HFF-Myc (cell line): Measurements from ENCODE around the gene BTBD19.
A peak's percentile ranks its signal among the peaks of the same experiment; 100 is the strongest.

Experiments
- DNase-seq: peaks from one replicate; pipeline ENCODE4 v3.0.0-alpha.2; 2011; ENCODE audit warnings: low read depth; ENCODE audit errors: extremely low read depth
- H3K4me3 ChIP-seq: replicated peaks from 2 replicates; pipeline ENCODE4 v1.5.1; 2011; ENCODE audit warnings: low read depth, mild to moderate bottlenecking, control low read depth, low read length
- TF ChIP-seq, protein P1 (sequence below): IDR thresholded peaks from 2 replicates; pipeline ENCODE4 v1.5.1; 2012; ENCODE audit warnings: mild to moderate bottlenecking, low read depth, low read length, control low read depth; ENCODE audit errors: missing control alignments

Gene BTBD19

DNA sequence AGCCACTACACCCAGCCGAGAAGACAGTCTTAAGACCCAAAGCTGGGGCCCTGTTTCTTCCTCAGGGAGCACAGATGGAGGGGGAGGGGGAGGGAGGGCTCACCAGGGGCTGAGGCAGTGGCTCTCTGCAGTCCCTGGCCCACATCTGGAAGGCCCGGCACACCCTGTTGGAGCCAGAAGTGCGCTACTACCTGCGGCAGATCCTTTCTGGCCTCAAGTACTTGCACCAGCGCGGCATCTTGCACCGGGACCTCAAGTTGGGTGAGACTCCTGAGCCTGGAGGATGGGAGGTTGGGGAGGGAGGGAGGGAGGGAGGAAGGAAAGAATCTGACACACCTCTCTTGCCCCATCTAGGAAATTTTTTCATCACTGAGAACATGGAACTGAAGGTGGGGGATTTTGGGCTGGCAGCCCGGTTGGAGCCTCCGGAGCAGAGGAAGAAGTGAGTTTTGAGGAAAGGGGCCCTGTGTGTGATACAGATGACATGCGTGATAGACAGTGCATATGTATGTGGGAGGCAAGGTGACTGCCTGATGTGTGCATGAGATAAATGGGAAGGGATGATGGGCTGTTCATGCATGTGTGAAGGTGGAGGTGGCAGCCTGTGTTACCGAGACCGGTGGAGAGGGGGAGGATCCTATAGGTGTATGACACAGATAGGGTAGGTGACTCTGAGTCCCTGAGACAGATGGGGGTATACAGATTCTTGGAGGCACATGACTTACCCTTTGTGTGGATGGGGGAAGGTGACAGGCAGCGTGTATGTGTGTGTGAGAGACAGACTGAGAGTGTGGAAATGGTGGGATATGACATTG, 6.6 kb upstream of the BTBD19 start:
- peak overlapping the region; percentile 94 for H3K4me3 ChIP-seq
- DNase-seq: no peak
- TF ChIP-seq, protein P1, sequence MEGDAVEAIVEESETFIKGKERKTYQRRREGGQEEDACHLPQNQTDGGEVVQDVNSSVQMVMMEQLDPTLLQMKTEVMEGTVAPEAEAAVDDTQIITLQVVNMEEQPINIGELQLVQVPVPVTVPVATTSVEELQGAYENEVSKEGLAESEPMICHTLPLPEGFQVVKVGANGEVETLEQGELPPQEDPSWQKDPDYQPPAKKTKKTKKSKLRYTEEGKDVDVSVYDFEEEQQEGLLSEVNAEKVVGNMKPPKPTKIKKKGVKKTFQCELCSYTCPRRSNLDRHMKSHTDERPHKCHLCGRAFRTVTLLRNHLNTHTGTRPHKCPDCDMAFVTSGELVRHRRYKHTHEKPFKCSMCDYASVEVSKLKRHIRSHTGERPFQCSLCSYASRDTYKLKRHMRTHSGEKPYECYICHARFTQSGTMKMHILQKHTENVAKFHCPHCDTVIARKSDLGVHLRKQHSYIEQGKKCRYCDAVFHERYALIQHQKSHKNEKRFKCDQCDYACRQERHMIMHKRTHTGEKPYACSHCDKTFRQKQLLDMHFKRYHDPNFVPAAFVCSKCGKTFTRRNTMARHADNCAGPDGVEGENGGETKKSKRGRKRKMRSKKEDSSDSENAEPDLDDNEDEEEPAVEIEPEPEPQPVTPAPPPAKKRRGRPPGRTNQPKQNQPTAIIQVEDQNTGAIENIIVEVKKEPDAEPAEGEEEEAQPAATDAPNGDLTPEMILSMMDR: no peak

DNA sequence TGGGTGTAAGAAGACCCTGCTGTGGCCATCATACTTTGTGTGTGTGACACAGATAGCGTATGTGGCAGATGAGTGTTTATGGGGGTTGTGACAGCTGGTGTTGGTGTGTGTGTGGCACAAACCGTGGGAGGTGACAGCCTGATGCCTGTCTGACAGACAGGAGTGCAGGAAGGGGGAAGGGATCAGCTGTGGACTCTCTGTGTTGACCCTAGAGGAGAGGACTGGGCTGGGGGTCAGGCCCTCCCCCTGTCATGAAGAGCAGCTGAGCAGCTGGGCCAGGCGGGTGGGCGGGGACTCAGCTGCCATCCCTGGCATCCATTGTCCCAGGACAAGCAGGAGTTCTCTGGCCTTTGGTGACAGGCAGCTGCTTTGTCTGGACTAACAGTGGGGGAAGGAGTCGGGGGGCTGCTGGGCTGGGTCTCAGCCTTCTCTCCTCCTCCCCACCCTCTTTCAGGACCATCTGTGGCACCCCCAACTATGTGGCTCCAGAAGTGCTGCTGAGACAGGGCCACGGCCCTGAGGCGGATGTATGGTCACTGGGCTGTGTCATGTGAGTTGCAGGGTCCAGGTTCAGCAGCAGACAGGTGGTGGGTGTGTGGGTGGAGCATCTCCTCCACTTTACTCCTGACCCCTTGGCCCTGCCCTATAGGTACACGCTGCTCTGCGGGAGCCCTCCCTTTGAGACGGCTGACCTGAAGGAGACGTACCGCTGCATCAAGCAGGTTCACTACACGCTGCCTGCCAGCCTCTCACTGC, 5.8 kb upstream of the BTBD19 start:
- peak overlapping the region; percentile 94 for H3K4me3 ChIP-seq
- DNase-seq: no peak
- TF ChIP-seq, protein P1: no peak

DNA sequence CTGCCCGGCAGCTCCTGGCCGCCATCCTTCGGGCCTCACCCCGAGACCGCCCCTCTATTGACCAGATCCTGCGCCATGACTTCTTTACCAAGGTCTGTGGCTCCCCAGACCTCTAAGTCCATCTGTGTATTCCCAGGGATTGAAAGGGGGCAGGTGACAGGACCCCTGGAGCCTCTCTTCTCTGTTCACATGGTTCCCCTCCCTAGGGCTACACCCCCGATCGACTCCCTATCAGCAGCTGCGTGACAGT, 5.3 kb upstream of the BTBD19 start:
- no peak for DNase-seq
- peak overlapping the region; percentile 94 for H3K4me3 ChIP-seq
- TF ChIP-seq, protein P1: no peak

GRCh38 chr1:44803312-44804095, 4.8 kb upstream of the BTBD19 start:
- H3K4me3 ChIP-seq: peak overlapping the region; percentile 94
- DNase-seq: no peak
- TF ChIP-seq, protein P1: no peak

DNA sequence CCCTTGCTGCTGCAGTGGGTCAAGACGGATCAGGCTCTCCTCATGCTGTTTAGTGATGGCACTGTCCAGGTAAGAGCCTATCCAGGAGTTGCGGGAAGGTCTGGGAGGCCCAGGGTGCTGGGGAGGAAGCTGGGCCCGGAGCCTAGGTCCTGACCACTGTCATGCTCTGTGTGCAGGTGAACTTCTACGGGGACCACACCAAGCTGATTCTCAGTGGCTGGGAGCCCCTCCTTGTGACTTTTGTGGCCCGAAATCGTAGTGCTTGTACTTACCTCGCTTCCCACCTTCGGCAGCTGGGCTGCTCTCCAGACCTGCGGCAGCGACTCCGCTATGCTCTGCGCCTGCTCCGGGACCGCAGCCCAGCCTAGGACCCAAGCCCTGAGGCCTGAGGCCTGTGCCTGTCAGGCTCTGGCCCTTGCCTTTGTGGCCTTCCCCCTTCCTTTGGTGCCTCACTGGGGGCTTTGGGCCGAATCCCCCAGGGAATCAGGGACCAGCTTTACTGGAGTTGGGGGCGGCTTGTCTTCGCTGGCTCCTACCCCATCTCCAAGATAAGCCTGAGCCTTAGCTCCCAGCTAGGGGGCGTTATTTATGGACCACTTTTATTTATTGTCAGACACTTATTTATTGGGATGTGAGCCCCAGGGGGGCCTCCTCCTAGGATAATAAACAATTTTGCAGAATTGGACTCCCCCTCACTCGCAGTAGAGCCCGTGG, 2.9 kb upstream of the BTBD19 start:
- TF ChIP-seq, protein P1: no peak
- H3K4me3 ChIP-seq: no peak overlapping the region
- DNase-seq: no peak

DNA sequence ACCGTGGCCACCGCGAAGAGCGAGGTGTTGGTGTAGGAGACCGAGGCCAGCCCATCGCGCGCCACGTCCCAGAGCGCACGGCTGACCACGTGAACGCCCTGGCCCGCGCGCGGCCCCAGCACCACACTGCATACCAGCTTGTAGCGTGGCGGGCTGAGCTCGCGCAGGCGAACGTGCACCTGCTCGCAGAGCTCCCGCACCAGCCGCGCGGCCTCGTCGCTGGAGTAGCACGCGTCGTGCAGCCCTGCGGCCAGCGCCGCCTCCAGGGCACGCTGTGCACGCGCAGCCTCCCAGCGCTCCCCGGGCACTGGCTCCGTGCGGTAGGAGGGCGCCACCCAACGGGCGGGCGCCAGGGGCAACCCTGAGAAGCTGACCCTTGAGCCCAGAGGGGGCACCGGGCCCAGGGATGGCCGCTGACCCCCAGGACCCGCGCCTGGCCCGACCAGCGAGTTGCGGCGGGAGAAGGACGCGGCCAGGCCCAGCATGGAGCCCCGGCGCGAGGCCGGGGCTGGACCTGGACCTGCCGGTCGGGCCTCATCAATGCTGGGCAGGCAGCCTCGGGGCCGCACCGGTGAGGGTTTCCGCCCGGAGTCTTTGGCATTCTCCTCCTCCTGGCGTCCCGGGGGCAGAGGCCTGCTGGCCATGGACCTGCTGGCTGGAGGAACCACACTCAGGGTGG, 2.2 kb upstream of the BTBD19 start:
- TF ChIP-seq, protein P1: no peak
- no peak for DNase-seq
- no peak overlapping the region for H3K4me3 ChIP-seq
